DOHH2 (cell line): ENCODE data around the gene NAV2.

Experiments used
- H3F3A ChIP-seq: fragments of 200-600 bp; sonication (generic), shearing (Covaris generic); 2 replicates; pipeline ENCODE4 v1.6.0; 2016; ENCODE audit warnings: antibody characterized with exemption, mild to moderate bottlenecking; ENCODE audit not compliant: control insufficient read depth, insufficient read depth
- H3K27ac ChIP-seq: fragments of 200-600 bp; sonication (generic); 2 replicates; pipeline ENCODE4 v1.5.1; 2014; ENCODE audit warnings: low read depth, mild to moderate bottlenecking, low read length, moderate library complexity
- H3K27me3 ChIP-seq: fragments of 200-600 bp; sonication (generic); 2 replicates; pipeline ENCODE4 v1.6.1; 2014; ENCODE audit warnings: mild to moderate bottlenecking, low read length, mixed read lengths; ENCODE audit not compliant: control insufficient read depth
- H3K36me3 ChIP-seq: fragments of 200-600 bp; sonication (generic); 2 replicates; pipeline ENCODE4 v1.6.1; 2014; ENCODE audit warnings: mild to moderate bottlenecking, low read length, moderate library complexity, mixed read lengths; ENCODE audit not compliant: control insufficient read depth
- H3K4me1 ChIP-seq: fragments of 200-600 bp; sonication (generic); 2 replicates; pipeline ENCODE4 v1.6.1; 2014; ENCODE audit warnings: mild to moderate bottlenecking, low read length, mixed read lengths; ENCODE audit not compliant: control insufficient read depth
- H3K4me2 ChIP-seq: fragments of 200-600 bp; sonication (generic); 2 replicates; pipeline ENCODE4 v1.6.0; 2014; ENCODE audit warnings: mild to moderate bottlenecking, low read length, moderate library complexity
- H3K4me3 ChIP-seq: fragments of 200-600 bp; sonication (generic); 2 replicates; pipeline ENCODE4 v1.5.1; 2014; ENCODE audit warnings: mild to moderate bottlenecking, low read length, mixed read lengths
- H3K79me2 ChIP-seq: fragments of 200-600 bp; sonication (generic); 2 replicates; pipeline ENCODE4 v1.6.1; 2014; ENCODE audit warnings: mild to moderate bottlenecking, low read length, mixed read lengths; ENCODE audit not compliant: control insufficient read depth
- H3K9me2 ChIP-seq: fragments of 200-600 bp; sonication (generic); replicated peaks from 2 replicates; pipeline ENCODE4 v1.6.1; 2014; ENCODE audit warnings: mild to moderate bottlenecking, low read length, mixed read lengths; ENCODE audit not compliant: control insufficient read depth
- H3K9me3 ChIP-seq: fragments of 200-600 bp; sonication (generic); 2 replicates; pipeline ENCODE4 v1.6.1; 2014; ENCODE audit warnings: antibody characterized with exemption, low read length, mixed read lengths; ENCODE audit not compliant: control insufficient read depth, insufficient read depth
- H4K20me1 ChIP-seq: fragments of 200-600 bp; sonication (generic); 2 replicates; pipeline ENCODE4 v1.6.0; 2014; ENCODE audit warnings: low read depth, mild to moderate bottlenecking, antibody characterized with exemption, low read length, moderate library complexity; ENCODE audit not compliant: control insufficient read depth, insufficient read depth
- CTCF ChIP-seq: fragments of 200-600 bp; sonication (generic); IDR thresholded peaks from one replicate; pipeline ENCODE4 v1.5.1; 2014; ENCODE audit warnings: antibody characterized with exemption, mild to moderate bottlenecking, low read depth, low read length; ENCODE audit not compliant: poor library complexity, severe bottlenecking
- EZH2phosphoT487 ChIP-seq: fragments of 200-600 bp; sonication (generic); IDR thresholded peaks from 2 replicates; pipeline ENCODE4 v1.6.1; 2017; ENCODE audit warnings: borderline replicate concordance, mild to moderate bottlenecking, antibody characterized with exemption, low read length, moderate library complexity, mixed read lengths

The NAV2 gene

GRCh38 chr11:19869466-19869865 lies 156.8 kb downstream of the NAV2 start:
- Histone ChIP-seq H3K36me3 (no peaks in the 10 kb centered on the region), H4K20me1 (no peaks in the 10 kb centered on the region), H3K4me1 (no peaks in the 10 kb centered on the region), H3K27ac (no peak overlapping the region), H3F3A (no peaks in the 10 kb centered on the region), H3K4me2 (no peak overlapping the region), H3K9me2 (no peaks in the 10 kb centered on the region), H3K4me3 (no peak overlapping the region), H3K79me2 (no peaks in the 10 kb centered on the region), H3K9me3 (no peaks in the 10 kb centered on the region), H3K27me3 (peaks cover 3% of the 10 kb centered on the region; the same call in 1 of the 2 replicates)
- TF ChIP-seq EZH2phosphoT487 (no peak), CTCF (no peak)

- Histone ChIP-seq H3K4me1 (no peaks in the 10 kb centered on the region), H3K4me3 (no peak overlapping the region), H3K79me2 (no peaks in the 10 kb centered on the region), H3K9me3 (no peaks in the 10 kb centered on the region), H3K36me3 (no peaks in the 10 kb centered on the region), H3K9me2 (no peaks in the 10 kb centered on the region), H3K27me3 (peaks cover 3% of the 10 kb centered on the region; the same call in 1 of the 2 replicates), H3K27ac (no peak overlapping the region), H3K4me2 (no peak overlapping the region), H4K20me1 (no peaks in the 10 kb centered on the region), H3F3A (no peaks in the 10 kb centered on the region)
- TF ChIP-seq EZH2phosphoT487 (no peak), CTCF (no peak)
Measured at GRCh38 chr11:19869946-19870589, 157.4 kb downstream of the NAV2 start.

DNA sequence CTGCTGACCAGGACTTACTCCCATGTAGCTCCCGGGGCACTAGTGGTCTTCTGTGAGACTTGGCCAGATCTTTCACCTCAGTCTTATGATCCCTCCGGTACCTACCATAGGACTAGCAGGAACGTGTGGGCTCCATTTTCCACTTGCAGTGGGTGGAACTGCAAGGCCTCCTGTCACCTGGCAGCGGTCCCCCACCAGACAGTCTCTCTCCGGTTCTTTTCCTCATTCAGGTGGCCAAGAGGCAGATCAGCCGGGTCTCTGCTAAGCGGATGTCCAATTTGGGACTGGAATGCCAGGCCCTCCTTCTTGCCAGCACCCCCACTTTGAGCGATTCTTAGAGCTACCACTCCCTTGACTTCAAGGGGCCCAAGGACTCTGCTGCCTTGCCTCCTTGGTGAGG lies 158.9 kb downstream of the NAV2 start:
- Histone ChIP-seq H3K9me2 (no peaks in the 10 kb centered on the region), H3K36me3 (no peaks in the 10 kb centered on the region), H3K27ac (no peak overlapping the region), H3F3A (no peaks in the 10 kb centered on the region), H3K79me2 (no peaks in the 10 kb centered on the region), H3K4me2 (no peak overlapping the region), H3K27me3 (peaks cover 3% of the 10 kb centered on the region; the same call in 1 of the 2 replicates), H3K4me3 (no peak overlapping the region), H3K9me3 (no peaks in the 10 kb centered on the region), H4K20me1 (no peaks in the 10 kb centered on the region), H3K4me1 (no peaks in the 10 kb centered on the region)
- TF ChIP-seq EZH2phosphoT487 (no peak), CTCF (no peak)
